22Rv1 (cell line): ENCODE measurements around the gene AFF4.

Experiments used
- H3K27ac ChIP-seq: fragments of 450-650 bp; 2 replicates; pipeline ENCODE4 v1.5.1; 2017
- CTCF ChIP-seq: fragments of 450-650 bp; IDR thresholded peaks from 2 replicates; pipeline ENCODE4 v1.5.1; 2017; ENCODE audit warnings: mild to moderate bottlenecking
- ZFX ChIP-seq: fragments of 450-650 bp; IDR thresholded peaks from 2 replicates; pipeline ENCODE4 v1.6.1; 2017; ENCODE audit warnings: antibody characterized with exemption, borderline replicate concordance

The AFF4 gene

GRCh38 chr5:132884548-132884947 lies 78.9 kb downstream of the AFF4 start:
- TF ChIP-seq CTCF (no peak), ZFX (no peak)
- H3K27ac ChIP-seq = no peak overlapping the region

- no peak overlapping the region for H3K27ac ChIP-seq
- TF ChIP-seq CTCF (peak; percentile 88), ZFX (no peak)
Observed at GRCh38 chr5:132883261-132883834, 80.1 kb downstream of the AFF4 start.

GRCh38 chr5:132877938-132878337 lies 85.5 kb downstream of the AFF4 start:
- no peak for TF ChIP-seq ZFX
- no peak for TF ChIP-seq CTCF
- H3K27ac ChIP-seq = no peak overlapping the region

GRCh38 chr5:132877466-132877865 lies 86.0 kb downstream of the AFF4 start:
- TF ChIP-seq ZFX (no peak), CTCF (no peak)
- no peak overlapping the region for H3K27ac ChIP-seq

GRCh38 chr5:132876020-132876759 lies 87.2 kb downstream of the AFF4 start:
- no peak for TF ChIP-seq ZFX
- TF ChIP-seq CTCF = no peak

GRCh38 chr5:132873930-132874271 lies 89.5 kb downstream of the AFF4 start:
- TF ChIP-seq ZFX = no peak
- TF ChIP-seq CTCF = no peak
- no peak overlapping the region for H3K27ac ChIP-seq

More at GRCh38 chr5:132876020-132876759, 87.2 kb downstream of the AFF4 start:
- no peak overlapping the region for H3K27ac ChIP-seq

GRCh38 chr5:132873119-132873929 lies 90.1 kb downstream of the AFF4 start, which contains the start of gene LEAP2:
Gene LEAP2, plus strand, starts transcription at chr5:132873668. Its CDS starts 27 bp downstream, at chr5:132873695.
- H3K27ac ChIP-seq = no peak within 1 kb of the TSS
- TF ChIP-seq ZFX (no peak), CTCF (no peak)
